ENCODE results near the gene SPINK2. TPM values are rescaled to one million over a fixed set of nuclear protein-coding genes. Genes with fewer than 3 reads are reported as not detected.

The SPINK2 gene
- total and polyA plus RNA-seq, 2 of the 4 experiments (the other 2 are of a cell fraction): not detected

DNA sequence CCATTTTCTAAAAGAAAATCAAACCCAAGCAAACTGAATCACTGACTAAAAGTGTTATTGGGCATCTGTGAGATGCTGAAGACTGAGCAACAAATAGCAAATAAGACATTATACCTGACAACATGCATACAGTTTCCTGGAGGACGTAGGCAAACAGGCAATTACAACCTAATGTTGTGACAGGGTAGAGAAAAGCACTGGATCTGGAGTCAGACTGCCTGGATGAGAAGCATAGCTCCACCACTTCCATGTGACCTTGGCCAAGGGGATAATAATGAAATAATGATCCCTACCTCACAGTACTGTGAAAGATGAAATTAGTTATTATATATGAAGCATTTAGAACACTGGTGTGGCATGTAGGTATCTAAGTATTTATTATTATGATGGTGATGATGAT lies 2.7 kb downstream of the SPINK2 start:
- H4K20me1 ChIP-seq (ENCODE audit: insufficient read depth, low read length): no peaks in the 10 kb centered on the region
- no peak overlapping the region for H4K5ac ChIP-seq (ENCODE audit: low read depth, low read length)
- DNase-seq (no peak), ATAC-seq (ENCODE audit: low read depth) (no peak)
- no peak overlapping the region for H3K4ac ChIP-seq (ENCODE audit: low read depth, low read length)
- H3K14ac ChIP-seq (replicated peaks; ENCODE audit: low read depth, low read length): no peak overlapping the region
- no peaks in the 10 kb centered on the region for H3K36me3 ChIP-seq (ENCODE audit: control insufficient read depth, insufficient read depth, low read length)
- no peaks in the 10 kb centered on the region; the same call in 1 of the 2 replicates for H3K4me1 ChIP-seq (ENCODE audit: control insufficient read depth, insufficient read depth, low read length)
- no peak overlapping the region for H3K18ac ChIP-seq (ENCODE audit: low read depth, low read length)
- H2BK120ac ChIP-seq (ENCODE audit: low read depth, low read length): no peak overlapping the region
- dilution Hi-C loops (cut with HindIII; ENCODE audit: low sequenced_read_pairs, unreplicated experiment): no loop called here
- H3K9ac ChIP-seq (ENCODE audit: low read depth, low read length): no peak overlapping the region
- no peak overlapping the region for H2BK20ac ChIP-seq (ENCODE audit: low read depth, low read length)
- H2AK5ac ChIP-seq (ENCODE audit: low read depth, low read length): no peak overlapping the region
- no peak overlapping the region for H2AK9ac ChIP-seq (replicated peaks; ENCODE audit: low read depth, low read length, poor library complexity)
- no CpG with 5 or more reads among the region's 1 CpG for WGBS, 2 experiments (ENCODE audit: extremely low coverage in 2 of 2, insufficient read length in 1 of 2)
- no peak overlapping the region for H3K4me3 ChIP-seq (ENCODE audit: insufficient read depth, low read depth, low read length)
- BruUV-seq (replicated peaks): no TSS peak
- no peak overlapping the region for H2AFZ ChIP-seq (replicated peaks; ENCODE audit: low read length, poor library complexity)
- H3K9me1 ChIP-seq (ENCODE audit: insufficient read depth, low read length): no peaks in the 10 kb centered on the region
- H2BK15ac ChIP-seq (ENCODE audit: low read depth, low read length): no peak overlapping the region
- H4K8ac ChIP-seq (ENCODE audit: low read depth in 2 of 2, low read length in 2 of 2): no peak overlapping the region
- TF ChIP-seq, protein P1, sequence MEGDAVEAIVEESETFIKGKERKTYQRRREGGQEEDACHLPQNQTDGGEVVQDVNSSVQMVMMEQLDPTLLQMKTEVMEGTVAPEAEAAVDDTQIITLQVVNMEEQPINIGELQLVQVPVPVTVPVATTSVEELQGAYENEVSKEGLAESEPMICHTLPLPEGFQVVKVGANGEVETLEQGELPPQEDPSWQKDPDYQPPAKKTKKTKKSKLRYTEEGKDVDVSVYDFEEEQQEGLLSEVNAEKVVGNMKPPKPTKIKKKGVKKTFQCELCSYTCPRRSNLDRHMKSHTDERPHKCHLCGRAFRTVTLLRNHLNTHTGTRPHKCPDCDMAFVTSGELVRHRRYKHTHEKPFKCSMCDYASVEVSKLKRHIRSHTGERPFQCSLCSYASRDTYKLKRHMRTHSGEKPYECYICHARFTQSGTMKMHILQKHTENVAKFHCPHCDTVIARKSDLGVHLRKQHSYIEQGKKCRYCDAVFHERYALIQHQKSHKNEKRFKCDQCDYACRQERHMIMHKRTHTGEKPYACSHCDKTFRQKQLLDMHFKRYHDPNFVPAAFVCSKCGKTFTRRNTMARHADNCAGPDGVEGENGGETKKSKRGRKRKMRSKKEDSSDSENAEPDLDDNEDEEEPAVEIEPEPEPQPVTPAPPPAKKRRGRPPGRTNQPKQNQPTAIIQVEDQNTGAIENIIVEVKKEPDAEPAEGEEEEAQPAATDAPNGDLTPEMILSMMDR (conservative IDR thresholded peaks at IDR 0.05; ENCODE audit: low read depth, low read length): no peak
- no peak for TF ChIP-seq MAFK (IDR thresholded peaks at IDR 0.05; ENCODE audit: low read depth, low read length)
- TF ChIP-seq RFX5 (IDR thresholded peaks at IDR 0.05; ENCODE audit: low read depth, low read length): no peak
- TF ChIP-seq, protein P2, sequence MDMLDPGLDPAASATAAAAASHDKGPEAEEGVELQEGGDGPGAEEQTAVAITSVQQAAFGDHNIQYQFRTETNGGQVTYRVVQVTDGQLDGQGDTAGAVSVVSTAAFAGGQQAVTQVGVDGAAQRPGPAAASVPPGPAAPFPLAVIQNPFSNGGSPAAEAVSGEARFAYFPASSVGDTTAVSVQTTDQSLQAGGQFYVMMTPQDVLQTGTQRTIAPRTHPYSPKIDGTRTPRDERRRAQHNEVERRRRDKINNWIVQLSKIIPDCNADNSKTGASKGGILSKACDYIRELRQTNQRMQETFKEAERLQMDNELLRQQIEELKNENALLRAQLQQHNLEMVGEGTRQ (IDR thresholded peaks at IDR 0.05; ENCODE audit: low read depth, low read length): no peak
- TF ChIP-seq SMC3 (IDR thresholded peaks at IDR 0.05; ENCODE audit: low read depth, low read length): no peak
- TF ChIP-seq RCOR1 (IDR thresholded peaks at IDR 0.05; ENCODE audit: insufficient replicate concordance, low read length): no peak
- TF ChIP-seq NFE2L2 (IDR thresholded peaks at IDR 0.05; ENCODE audit: low read depth, low read length): no peak
- no peak for TF ChIP-seq FOS (IDR thresholded peaks at IDR 0.05; ENCODE audit: low read depth, low read length)
- TF ChIP-seq, protein P3, sequence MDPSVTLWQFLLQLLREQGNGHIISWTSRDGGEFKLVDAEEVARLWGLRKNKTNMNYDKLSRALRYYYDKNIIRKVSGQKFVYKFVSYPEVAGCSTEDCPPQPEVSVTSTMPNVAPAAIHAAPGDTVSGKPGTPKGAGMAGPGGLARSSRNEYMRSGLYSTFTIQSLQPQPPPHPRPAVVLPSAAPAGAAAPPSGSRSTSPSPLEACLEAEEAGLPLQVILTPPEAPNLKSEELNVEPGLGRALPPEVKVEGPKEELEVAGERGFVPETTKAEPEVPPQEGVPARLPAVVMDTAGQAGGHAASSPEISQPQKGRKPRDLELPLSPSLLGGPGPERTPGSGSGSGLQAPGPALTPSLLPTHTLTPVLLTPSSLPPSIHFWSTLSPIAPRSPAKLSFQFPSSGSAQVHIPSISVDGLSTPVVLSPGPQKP (IDR thresholded peaks at IDR 0.05; ENCODE audit: borderline replicate concordance, low read depth, low read length): no peak
- TF ChIP-seq CHD1 (IDR thresholded peaks at IDR 0.05; ENCODE audit: low read depth, low read length): no peak
- TF ChIP-seq MAZ (IDR thresholded peaks at IDR 0.05; ENCODE audit: borderline replicate concordance, low read depth, low read length): no peak
- no peak for TF ChIP-seq POLR2A (IDR thresholded peaks at IDR 0.05; ENCODE audit: low read depth, low read length)
- intact Hi-C loops (cut with micrococcal nuclease): no loop called here
- CTCF ChIA-PET: no interaction called here
- in situ Hi-C loops (cut with MboI; ENCODE audit: low sequenced_read_pairs): no loop called here
- no peak overlapping the region for H3K27ac ChIP-seq (ENCODE audit: insufficient read depth, low read length)
- peaks cover 2% of the 10 kb centered on the region; the same call in 1 of the 2 replicates for H3K9me3 ChIP-seq (ENCODE audit: control insufficient read depth, insufficient read depth, low read length)
- no peak overlapping the region for H3K23ac ChIP-seq (ENCODE audit: low read depth, low read length)
- H4K91ac ChIP-seq (ENCODE audit: insufficient read depth, low read depth, low read length): no peak overlapping the region
- POLR2A ChIA-PET (ENCODE audit: unreplicated experiment): no interaction called here
- H3K79me1 ChIP-seq (ENCODE audit: low read depth in 1 of 2, low read length in 2 of 2): no peaks in the 10 kb centered on the region
- H3K27me3 ChIP-seq (ENCODE audit: control insufficient read depth, insufficient read depth, low read length): peaks cover 29% of the 10 kb centered on the region
- no peak overlapping the region for H3K56ac ChIP-seq (ENCODE audit: extremely low read depth, insufficient read depth, low read length)
- no peak overlapping the region for H2BK5ac ChIP-seq (ENCODE audit: low read depth, low read length, poor library complexity, severe bottlenecking)
- no peak overlapping the region for H3K4me2 ChIP-seq (ENCODE audit: low read depth, low read length)
